SK-N-SH (cell line): ENCODE measurements around the gene HPX.

ENCODE experiments used
- EP300 ChIP-seq, 2 experiments: IDR thresholded peaks; 2 replicates each; pipeline versions ENCODE4 v1.4.0 to v1.6.1; 2012; ENCODE audit warnings: borderline replicate concordance in 1 of 2, low read depth in 1 of 2, low read length in 1 of 2
- GABPA ChIP-seq: IDR thresholded peaks from 2 replicates; pipeline ENCODE4 v1.4.0; 2012; ENCODE audit warnings: low read depth, mild to moderate bottlenecking
- NRF1 ChIP-seq: IDR thresholded peaks from 2 replicates; pipeline ENCODE4 v1.6.1; 2012; ENCODE audit warnings: low read depth, mild to moderate bottlenecking, low read length
- RFX5 ChIP-seq: IDR thresholded peaks from 2 replicates; pipeline ENCODE4 v1.6.1; 2012; ENCODE audit warnings: mild to moderate bottlenecking, improper control_type of control experiment, low read length
- TCF12 ChIP-seq: IDR thresholded peaks from 2 replicates; pipeline ENCODE4 v1.4.0; 2012
- YY1 ChIP-seq: IDR thresholded peaks from 2 replicates; pipeline ENCODE4 v1.4.0; 2012; ENCODE audit warnings: low read depth, mild to moderate bottlenecking
- TF ChIP-seq, protein P1 (sequence below): fragments of 200-600 bp; sonication (generic); IDR thresholded peaks from 2 replicates; pipeline ENCODE4 v1.6.1; 2017; ENCODE audit warnings: antibody characterized with exemption, mild to moderate bottlenecking, moderate library complexity
- TF ChIP-seq, protein P2 (sequence below): IDR thresholded peaks from 2 replicates; pipeline ENCODE4 v1.6.1; 2012; ENCODE audit warnings: mild to moderate bottlenecking, low read depth, low read length, moderate library complexity
- TF ChIP-seq, protein P3 (sequence below): IDR thresholded peaks from 2 replicates; pipeline ENCODE4 v1.4.0; 2012; ENCODE audit warnings: low read depth, borderline replicate concordance
- TF ChIP-seq, protein P4 (sequence below): fragments of 150-350 bp; IDR thresholded peaks from 2 replicates; pipeline ENCODE4 v1.6.1; 2017; ENCODE audit warnings: antibody characterized with exemption, low read length, low read depth, borderline replicate concordance

DNA sequence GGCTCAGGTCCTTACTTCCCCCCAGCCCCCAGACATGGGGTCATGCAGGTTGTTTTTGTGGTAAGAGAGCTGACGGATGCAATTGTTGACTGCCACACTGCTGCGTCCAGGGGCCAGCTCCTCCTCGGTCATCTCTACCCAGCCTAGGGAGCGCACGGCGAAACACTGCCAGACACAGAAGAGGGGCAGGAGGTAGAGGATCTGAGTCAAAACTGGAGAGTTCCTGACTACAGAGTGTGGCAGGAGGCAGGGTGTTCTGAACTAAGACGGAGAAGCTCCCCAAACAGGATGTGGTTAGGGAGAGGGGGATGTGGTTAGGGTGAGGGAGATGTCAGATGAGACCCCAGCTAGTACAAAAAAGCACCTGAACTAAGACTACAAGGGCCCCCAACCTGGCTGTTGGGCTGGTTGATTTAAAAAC, 38.2 kb downstream of the HPX start:
- TF ChIP-seq GABPA (no peak), NRF1 (no peak), RFX5 (no peak), YY1 (no peak), TCF12 (no peak), EP300 (IDR thresholded peaks at IDR 0.05; ENCODE audit: borderline replicate concordance in 1 of 2, low read depth in 1 of 2, low read length in 1 of 2) (no peak)
- TF ChIP-seq, protein P1, sequence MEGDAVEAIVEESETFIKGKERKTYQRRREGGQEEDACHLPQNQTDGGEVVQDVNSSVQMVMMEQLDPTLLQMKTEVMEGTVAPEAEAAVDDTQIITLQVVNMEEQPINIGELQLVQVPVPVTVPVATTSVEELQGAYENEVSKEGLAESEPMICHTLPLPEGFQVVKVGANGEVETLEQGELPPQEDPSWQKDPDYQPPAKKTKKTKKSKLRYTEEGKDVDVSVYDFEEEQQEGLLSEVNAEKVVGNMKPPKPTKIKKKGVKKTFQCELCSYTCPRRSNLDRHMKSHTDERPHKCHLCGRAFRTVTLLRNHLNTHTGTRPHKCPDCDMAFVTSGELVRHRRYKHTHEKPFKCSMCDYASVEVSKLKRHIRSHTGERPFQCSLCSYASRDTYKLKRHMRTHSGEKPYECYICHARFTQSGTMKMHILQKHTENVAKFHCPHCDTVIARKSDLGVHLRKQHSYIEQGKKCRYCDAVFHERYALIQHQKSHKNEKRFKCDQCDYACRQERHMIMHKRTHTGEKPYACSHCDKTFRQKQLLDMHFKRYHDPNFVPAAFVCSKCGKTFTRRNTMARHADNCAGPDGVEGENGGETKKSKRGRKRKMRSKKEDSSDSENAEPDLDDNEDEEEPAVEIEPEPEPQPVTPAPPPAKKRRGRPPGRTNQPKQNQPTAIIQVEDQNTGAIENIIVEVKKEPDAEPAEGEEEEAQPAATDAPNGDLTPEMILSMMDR, result no peak
- TF ChIP-seq, protein P2, sequence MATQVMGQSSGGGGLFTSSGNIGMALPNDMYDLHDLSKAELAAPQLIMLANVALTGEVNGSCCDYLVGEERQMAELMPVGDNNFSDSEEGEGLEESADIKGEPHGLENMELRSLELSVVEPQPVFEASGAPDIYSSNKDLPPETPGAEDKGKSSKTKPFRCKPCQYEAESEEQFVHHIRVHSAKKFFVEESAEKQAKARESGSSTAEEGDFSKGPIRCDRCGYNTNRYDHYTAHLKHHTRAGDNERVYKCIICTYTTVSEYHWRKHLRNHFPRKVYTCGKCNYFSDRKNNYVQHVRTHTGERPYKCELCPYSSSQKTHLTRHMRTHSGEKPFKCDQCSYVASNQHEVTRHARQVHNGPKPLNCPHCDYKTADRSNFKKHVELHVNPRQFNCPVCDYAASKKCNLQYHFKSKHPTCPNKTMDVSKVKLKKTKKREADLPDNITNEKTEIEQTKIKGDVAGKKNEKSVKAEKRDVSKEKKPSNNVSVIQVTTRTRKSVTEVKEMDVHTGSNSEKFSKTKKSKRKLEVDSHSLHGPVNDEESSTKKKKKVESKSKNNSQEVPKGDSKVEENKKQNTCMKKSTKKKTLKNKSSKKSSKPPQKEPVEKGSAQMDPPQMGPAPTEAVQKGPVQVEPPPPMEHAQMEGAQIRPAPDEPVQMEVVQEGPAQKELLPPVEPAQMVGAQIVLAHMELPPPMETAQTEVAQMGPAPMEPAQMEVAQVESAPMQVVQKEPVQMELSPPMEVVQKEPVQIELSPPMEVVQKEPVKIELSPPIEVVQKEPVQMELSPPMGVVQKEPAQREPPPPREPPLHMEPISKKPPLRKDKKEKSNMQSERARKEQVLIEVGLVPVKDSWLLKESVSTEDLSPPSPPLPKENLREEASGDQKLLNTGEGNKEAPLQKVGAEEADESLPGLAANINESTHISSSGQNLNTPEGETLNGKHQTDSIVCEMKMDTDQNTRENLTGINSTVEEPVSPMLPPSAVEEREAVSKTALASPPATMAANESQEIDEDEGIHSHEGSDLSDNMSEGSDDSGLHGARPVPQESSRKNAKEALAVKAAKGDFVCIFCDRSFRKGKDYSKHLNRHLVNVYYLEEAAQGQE, result no peak
- TF ChIP-seq, protein P3, sequence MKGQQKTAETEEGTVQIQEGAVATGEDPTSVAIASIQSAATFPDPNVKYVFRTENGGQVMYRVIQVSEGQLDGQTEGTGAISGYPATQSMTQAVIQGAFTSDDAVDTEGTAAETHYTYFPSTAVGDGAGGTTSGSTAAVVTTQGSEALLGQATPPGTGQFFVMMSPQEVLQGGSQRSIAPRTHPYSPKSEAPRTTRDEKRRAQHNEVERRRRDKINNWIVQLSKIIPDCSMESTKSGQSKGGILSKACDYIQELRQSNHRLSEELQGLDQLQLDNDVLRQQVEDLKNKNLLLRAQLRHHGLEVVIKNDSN, result no peak
- TF ChIP-seq, protein P4, sequence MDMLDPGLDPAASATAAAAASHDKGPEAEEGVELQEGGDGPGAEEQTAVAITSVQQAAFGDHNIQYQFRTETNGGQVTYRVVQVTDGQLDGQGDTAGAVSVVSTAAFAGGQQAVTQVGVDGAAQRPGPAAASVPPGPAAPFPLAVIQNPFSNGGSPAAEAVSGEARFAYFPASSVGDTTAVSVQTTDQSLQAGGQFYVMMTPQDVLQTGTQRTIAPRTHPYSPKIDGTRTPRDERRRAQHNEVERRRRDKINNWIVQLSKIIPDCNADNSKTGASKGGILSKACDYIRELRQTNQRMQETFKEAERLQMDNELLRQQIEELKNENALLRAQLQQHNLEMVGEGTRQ, result no peak
